ENCODE results near the gene TTC4. TPM values are rescaled to one million over a fixed set of nuclear protein-coding genes. Genes with fewer than 3 reads are reported as not detected.

Gene TTC4
- total RNA-seq, 1 donor from 2014 or later: 25.8 TPM

- DNase-seq (ENCODE audit: extremely low spot score, unreplicated experiment): no peak
- Mint-ChIP-seq H3K9me3 (no peaks in the 10 kb centered on the region), H3K36me3 (no peaks in the 10 kb centered on the region), H3K4me3 (no peak overlapping the region), H3K4me1 (ENCODE audit: unreplicated experiment) (peaks cover 12% of the 10 kb centered on the region), H3K27ac (no peak overlapping the region), H3K27me3 (no peaks in the 10 kb centered on the region)
- TF ChIP-seq CTCF (conservative IDR thresholded peaks at IDR 0.05): no peak
Observed at GRCh38 chr1:54685335-54685905, 30.2 kb upstream of the TTC4 start.

- no peaks in the 10 kb centered on the region for H3K36me3 Mint-ChIP-seq
- TF ChIP-seq CTCF (conservative IDR thresholded peaks at IDR 0.05): no peak
- H3K4me1 Mint-ChIP-seq (ENCODE audit: unreplicated experiment): peaks cover 11% of the 10 kb centered on the region
- no peak overlapping the region for H3K27ac Mint-ChIP-seq
- no peak overlapping the region for H3K4me3 Mint-ChIP-seq
- H3K27me3 Mint-ChIP-seq: no peaks in the 10 kb centered on the region
- no peak for DNase-seq (ENCODE audit: extremely low spot score, unreplicated experiment)
- H3K9me3 Mint-ChIP-seq: no peaks in the 10 kb centered on the region
Observed at GRCh38 chr1:54686155-54686554, 29.5 kb upstream of the TTC4 start.

- Mint-ChIP-seq H3K9me3 (no peaks in the 10 kb centered on the region), H3K27me3 (peaks cover 26% of the 10 kb centered on the region)
Observed at GRCh38 chr1:54694771-54695170, 20.9 kb upstream of the TTC4 start.

GRCh38 chr1:54695221-54695620, 20.4 kb upstream of the TTC4 start:
- no peaks in the 10 kb centered on the region for H3K36me3 Mint-ChIP-seq
- H3K27me3 Mint-ChIP-seq: peaks cover 26% of the 10 kb centered on the region
- no peaks in the 10 kb centered on the region for H3K9me3 Mint-ChIP-seq
- DNase-seq (ENCODE audit: extremely low spot score, unreplicated experiment): no peak
- TF ChIP-seq CTCF (conservative IDR thresholded peaks at IDR 0.05): no peak
- no peak overlapping the region for H3K27ac Mint-ChIP-seq
- H3K4me1 Mint-ChIP-seq (ENCODE audit: unreplicated experiment): no peaks in the 10 kb centered on the region
- no peak overlapping the region for H3K4me3 Mint-ChIP-seq

More at GRCh38 chr1:54694771-54695170, 20.9 kb upstream of the TTC4 start:
- DNase-seq (ENCODE audit: extremely low spot score, unreplicated experiment): no peak
- no peaks in the 10 kb centered on the region for H3K36me3 Mint-ChIP-seq
- TF ChIP-seq CTCF (conservative IDR thresholded peaks at IDR 0.05): no peak
- no peak overlapping the region for H3K27ac Mint-ChIP-seq
- H3K4me1 Mint-ChIP-seq (ENCODE audit: unreplicated experiment): no peaks in the 10 kb centered on the region
- H3K4me3 Mint-ChIP-seq: no peak overlapping the region

- no peak overlapping the region for H3K27ac Mint-ChIP-seq
- TF ChIP-seq CTCF (conservative IDR thresholded peaks at IDR 0.05): no peak
- peaks cover 26% of the 10 kb centered on the region for H3K27me3 Mint-ChIP-seq
- no peaks in the 10 kb centered on the region for H3K4me1 Mint-ChIP-seq (ENCODE audit: unreplicated experiment)
- DNase-seq (ENCODE audit: extremely low spot score, unreplicated experiment): no peak
- no peak overlapping the region for H3K4me3 Mint-ChIP-seq
- H3K9me3 Mint-ChIP-seq: no peaks in the 10 kb centered on the region
- H3K36me3 Mint-ChIP-seq: no peaks in the 10 kb centered on the region
Observed at GRCh38 chr1:54695764-54696163, 19.9 kb upstream of the TTC4 start.

- peaks cover 26% of the 10 kb centered on the region for H3K27me3 Mint-ChIP-seq
- no peaks in the 10 kb centered on the region for H3K36me3 Mint-ChIP-seq
- no peak for TF ChIP-seq CTCF (conservative IDR thresholded peaks at IDR 0.05)
- no peak overlapping the region for H3K27ac Mint-ChIP-seq
- no peaks in the 10 kb centered on the region for H3K9me3 Mint-ChIP-seq
- no peaks in the 10 kb centered on the region for H3K4me1 Mint-ChIP-seq (ENCODE audit: unreplicated experiment)
- DNase-seq (ENCODE audit: extremely low spot score, unreplicated experiment): no peak
- H3K4me3 Mint-ChIP-seq: no peak overlapping the region
Observed at GRCh38 chr1:54696262-54696661, 19.4 kb upstream of the TTC4 start.
